Uterus (tissue), 2 donors: ENCODE results near the gene ARFGAP2.

Experiments used
- POLR2A ChIP-seq, 2 donors: fragments of 450-650 bp; IDR thresholded peaks; one replicate each; pipeline ENCODE4 v1.6.1; 2016; ENCODE audit warnings: antibody characterized with exemption in 2 of 2, mild to moderate bottlenecking in 1 of 2, moderate library complexity in 1 of 2
- TF ChIP-seq, protein P1 (sequence below), 4 experiments: fragments of 200-600 bp in 2 of 4; fragments of 450-650 bp in 2 of 4; sonication (generic) in 2 of 4; IDR thresholded peaks; one replicate each; pipeline ENCODE4 v1.5.1; 2016 to 2019; ENCODE audit warnings: antibody characterized with exemption in 4 of 4, mild to moderate bottlenecking in 2 of 4, moderate library complexity in 1 of 4

DNA sequence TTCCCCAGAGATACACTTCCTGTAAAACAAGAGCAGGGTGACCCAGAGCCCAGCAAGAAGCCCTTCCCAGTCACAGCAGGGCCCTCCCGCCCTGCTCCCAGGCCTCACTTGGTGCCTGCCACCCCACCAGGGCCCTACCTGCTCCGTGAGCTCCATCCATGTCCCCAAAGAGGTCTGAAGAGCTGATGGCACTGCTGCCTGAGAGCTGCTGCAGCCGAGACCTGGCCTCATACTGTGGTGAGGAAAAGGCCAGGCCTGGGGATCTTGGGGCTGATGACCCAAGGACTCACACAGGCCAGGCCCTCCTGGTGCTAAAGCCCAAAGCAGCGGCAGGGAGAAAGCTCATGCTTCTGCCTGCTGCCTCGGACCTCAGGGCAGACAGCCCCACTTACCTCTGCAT lies 10.3 kb downstream of the ARFGAP2 start:
- TF ChIP-seq, protein P1, sequence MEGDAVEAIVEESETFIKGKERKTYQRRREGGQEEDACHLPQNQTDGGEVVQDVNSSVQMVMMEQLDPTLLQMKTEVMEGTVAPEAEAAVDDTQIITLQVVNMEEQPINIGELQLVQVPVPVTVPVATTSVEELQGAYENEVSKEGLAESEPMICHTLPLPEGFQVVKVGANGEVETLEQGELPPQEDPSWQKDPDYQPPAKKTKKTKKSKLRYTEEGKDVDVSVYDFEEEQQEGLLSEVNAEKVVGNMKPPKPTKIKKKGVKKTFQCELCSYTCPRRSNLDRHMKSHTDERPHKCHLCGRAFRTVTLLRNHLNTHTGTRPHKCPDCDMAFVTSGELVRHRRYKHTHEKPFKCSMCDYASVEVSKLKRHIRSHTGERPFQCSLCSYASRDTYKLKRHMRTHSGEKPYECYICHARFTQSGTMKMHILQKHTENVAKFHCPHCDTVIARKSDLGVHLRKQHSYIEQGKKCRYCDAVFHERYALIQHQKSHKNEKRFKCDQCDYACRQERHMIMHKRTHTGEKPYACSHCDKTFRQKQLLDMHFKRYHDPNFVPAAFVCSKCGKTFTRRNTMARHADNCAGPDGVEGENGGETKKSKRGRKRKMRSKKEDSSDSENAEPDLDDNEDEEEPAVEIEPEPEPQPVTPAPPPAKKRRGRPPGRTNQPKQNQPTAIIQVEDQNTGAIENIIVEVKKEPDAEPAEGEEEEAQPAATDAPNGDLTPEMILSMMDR (IDR thresholded peaks at IDR 0.05) = no peak
- TF ChIP-seq POLR2A (IDR thresholded peaks at IDR 0.05) = no peak
